Measurements from ENCODE around the gene ZNF526.

The ZNF526 gene

DNA sequence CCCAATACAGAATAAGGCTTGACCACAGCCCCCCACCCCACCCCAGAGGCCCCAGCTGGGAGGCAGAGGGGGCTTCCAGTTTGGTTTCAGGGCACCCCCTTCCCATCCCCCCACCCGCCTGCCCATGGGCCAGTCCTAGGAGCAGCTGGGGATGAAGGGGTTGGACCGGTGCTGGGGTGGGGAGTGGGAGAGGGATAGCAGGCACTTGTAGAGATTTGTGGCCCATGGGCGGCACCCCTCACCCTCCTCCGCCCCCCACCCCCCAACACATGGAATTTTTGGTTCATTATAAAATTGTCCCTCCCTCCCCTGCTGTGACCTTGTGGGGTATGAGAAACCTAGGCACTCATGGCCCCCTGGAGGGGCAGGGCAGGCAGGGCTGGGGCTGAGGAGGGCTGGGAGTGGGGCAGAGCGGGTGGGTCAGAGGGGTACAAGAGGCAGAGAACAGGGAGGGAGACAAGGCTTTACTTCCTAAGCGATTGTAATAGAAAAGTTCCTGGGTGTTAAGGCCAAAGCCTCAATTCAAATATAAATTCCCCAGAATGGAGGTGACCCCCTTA, 27.6 kb downstream of the ZNF526 start:
- ChIA-PET CTCF (interaction anchor here (0.6 to 3.6 kb wide), 2 partner anchors 32 to 81 kb away, joined by 4 to 15 read pairs; no protein-coding TSS in a partner anchor), POLR2A (ENCODE audit: low non-redundant PET) (no interaction called here)
- H3K27ac ChIP-seq = peak overlapping the region; percentile 98
- no peak for DNase-seq (ENCODE audit: low spot score)
- TF ChIP-seq, protein P1, sequence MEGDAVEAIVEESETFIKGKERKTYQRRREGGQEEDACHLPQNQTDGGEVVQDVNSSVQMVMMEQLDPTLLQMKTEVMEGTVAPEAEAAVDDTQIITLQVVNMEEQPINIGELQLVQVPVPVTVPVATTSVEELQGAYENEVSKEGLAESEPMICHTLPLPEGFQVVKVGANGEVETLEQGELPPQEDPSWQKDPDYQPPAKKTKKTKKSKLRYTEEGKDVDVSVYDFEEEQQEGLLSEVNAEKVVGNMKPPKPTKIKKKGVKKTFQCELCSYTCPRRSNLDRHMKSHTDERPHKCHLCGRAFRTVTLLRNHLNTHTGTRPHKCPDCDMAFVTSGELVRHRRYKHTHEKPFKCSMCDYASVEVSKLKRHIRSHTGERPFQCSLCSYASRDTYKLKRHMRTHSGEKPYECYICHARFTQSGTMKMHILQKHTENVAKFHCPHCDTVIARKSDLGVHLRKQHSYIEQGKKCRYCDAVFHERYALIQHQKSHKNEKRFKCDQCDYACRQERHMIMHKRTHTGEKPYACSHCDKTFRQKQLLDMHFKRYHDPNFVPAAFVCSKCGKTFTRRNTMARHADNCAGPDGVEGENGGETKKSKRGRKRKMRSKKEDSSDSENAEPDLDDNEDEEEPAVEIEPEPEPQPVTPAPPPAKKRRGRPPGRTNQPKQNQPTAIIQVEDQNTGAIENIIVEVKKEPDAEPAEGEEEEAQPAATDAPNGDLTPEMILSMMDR (conservative IDR thresholded peaks at IDR 0.05; ENCODE audit: low read depth) = no peak

DNA sequence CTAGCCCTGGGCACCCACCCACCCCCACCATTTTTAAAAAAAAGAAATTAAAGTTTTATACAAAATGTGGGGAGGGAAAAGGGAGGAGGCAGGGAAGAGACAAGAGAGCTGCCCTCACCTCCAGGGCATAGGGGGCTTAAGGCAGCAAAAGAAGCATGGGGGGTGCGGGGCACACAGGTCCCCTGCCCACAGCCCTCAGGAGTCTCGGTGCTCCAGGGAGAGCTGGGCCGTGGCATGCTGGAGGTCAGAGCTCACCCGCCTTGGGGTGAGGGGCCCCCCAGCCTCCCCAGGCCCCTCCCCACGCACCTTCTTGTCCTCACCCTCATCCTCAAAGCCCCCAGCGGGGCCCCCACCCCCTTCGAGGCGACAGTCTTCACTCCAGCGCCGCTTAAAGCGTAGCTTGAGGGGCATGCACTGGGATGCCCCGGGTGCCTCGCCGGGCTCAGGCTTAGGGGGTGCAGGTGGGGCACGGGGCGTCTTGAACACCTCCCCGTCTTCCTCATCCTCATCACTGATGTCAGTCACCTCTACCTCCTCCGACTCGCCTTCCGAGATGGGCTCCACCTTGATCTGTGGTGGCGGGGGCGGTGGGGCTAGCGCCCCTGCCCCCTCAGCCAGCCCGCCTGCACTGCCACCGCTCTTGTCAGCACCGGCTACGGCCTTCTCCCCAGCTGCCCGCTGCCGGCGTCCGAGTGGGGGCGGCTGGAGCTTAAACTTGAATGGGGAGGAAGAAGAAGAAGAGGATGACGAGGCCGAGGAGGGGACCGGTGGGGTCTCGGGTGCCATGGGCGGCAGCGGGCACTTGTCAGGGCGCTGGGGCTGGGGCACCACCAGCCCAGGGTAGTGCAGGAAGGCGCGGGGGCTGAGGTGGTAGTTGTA, 28.4 kb downstream of the ZNF526 start:
- peak overlapping the region; percentile 98 for H3K27ac ChIP-seq
- no peak for DNase-seq (ENCODE audit: low spot score)
- TF ChIP-seq, protein P1 (conservative IDR thresholded peaks at IDR 0.05; ENCODE audit: low read depth) = no peak
- POLR2A ChIA-PET (ENCODE audit: low non-redundant PET) = no interaction called here
- CTCF ChIA-PET = interaction anchor here (0.6 to 3.6 kb wide), 2 partner anchors 31 to 80 kb away, joined by 4 to 15 read pairs; no protein-coding TSS in a partner anchor

DNA sequence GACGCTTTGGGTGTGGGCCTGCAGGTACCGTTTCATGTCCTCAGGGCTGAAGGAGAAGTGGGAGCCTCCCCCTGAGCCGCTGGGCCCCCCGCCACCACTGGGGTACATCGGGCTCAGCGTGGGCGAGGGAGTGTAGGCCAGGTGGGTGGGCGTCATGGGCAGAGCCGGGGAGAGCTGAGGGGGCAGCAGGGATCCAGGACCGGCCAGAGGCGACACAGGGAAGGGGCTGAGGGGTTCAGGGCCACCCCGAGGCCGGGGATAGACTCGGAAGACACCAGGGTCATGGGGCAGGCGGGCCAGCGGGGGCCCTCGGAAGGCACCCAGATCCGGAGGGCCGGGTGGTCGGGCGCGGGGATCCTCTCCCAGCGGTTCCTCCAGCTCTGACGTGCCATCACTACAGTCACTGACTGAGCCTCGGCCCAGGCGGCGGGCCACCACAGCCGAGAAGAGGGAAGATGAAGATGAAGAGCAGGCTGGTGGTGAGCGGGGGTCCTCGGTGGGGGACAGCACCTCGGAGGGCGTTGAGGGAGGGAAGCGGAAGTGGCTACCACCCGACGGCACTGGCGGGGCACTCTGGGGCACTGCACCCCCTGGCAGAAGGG, 29.1 kb downstream of the ZNF526 start:
- TF ChIP-seq, protein P1 (conservative IDR thresholded peaks at IDR 0.05; ENCODE audit: low read depth) = no peak
- no peak for DNase-seq (ENCODE audit: low spot score)
- peak overlapping the region; percentile 98 for H3K27ac ChIP-seq
- ChIA-PET CTCF (interaction anchor here (3.6 kb wide), 1 partner anchor 30 kb away, joined by 15 read pairs; no protein-coding TSS in a partner anchor), POLR2A (ENCODE audit: low non-redundant PET) (no interaction called here)

DNA sequence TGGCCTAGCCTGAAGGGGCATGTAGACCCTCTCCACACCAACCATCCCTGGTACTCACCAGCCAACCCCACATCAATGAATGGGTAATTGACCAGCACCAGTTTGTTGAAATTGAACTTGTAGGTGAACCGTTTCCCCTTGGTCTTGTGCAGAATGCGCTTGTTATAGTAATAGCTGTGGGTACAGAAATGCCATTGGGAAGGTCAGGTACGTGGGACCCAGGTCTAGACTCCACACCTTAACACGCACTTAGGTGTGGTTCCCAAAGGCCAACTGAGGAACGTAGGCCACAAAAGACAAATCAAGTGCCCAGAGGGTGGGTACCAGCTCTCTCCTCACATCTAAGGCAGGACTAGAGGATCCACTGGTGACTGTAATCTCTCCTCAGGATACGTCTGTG, 29.7 kb downstream of the ZNF526 start:
- DNase-seq (ENCODE audit: low spot score) = no peak
- POLR2A ChIA-PET (ENCODE audit: low non-redundant PET) = interaction anchor here (0.7 kb wide), 1 partner anchor 1275 kb away, joined by 3 read pairs; no protein-coding TSS in a partner anchor
- CTCF ChIA-PET = interaction anchor here (0.6 kb wide), 1 partner anchor 139 kb away, joined by 3 read pairs; no protein-coding TSS in a partner anchor
- TF ChIP-seq, protein P1 (conservative IDR thresholded peaks at IDR 0.05; ENCODE audit: low read depth) = no peak
- H3K27ac ChIP-seq = peak overlapping the region; percentile 98

DNA sequence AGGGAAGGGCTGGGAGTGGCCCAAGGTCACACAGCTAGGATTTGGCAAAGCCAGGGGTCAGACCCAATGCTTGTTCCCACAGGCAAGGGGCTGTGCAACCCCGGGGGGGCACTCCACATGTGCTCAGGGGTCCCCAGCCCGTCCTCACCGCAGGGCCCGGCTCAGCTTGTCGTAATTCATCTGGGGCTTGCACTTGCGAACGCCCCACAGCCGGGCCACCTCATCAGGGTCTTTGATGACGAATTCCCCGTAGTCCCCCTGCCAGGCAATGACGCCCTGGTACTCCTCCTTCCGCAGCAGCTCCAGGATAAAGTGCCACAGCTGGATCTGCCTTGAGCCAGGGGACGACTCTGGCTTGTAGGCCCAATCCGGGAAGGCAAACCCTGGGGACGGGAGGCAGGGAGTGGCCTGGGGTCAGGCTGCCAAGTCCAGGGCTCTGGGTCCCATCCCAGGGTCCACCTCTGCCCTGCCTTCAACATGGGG, 30.1 kb downstream of the ZNF526 start:
- ChIA-PET POLR2A (ENCODE audit: low non-redundant PET) (interaction anchor here (0.7 kb wide), 1 partner anchor 1274 kb away, joined by 3 read pairs; no protein-coding TSS in a partner anchor), CTCF (interaction anchor here (0.6 to 1.2 kb wide), 3 partner anchors 21 to 139 kb away, joined by 3 to 7 read pairs (median 3); partner anchors contain the start of gene POU2F2)
- DNase-seq (ENCODE audit: low spot score) = no peak
- TF ChIP-seq, protein P1 (conservative IDR thresholded peaks at IDR 0.05; ENCODE audit: low read depth) = no peak
- H3K27ac ChIP-seq = peak overlapping the region; percentile 98
